Astrocyte (in vitro differentiated cells and primary cell): ENCODE measurements around the gene LRRC57.

Experiments
- EZH2 ChIP-seq: IDR thresholded peaks from 2 replicates; pipeline ENCODE4 v1.6.1; 2012; ENCODE audit warnings: mild to moderate bottlenecking, low read length, inconsistent platforms; ENCODE audit not compliant: insufficient read depth
- TF ChIP-seq, protein P1 (sequence below): IDR thresholded peaks from 2 replicates; pipeline ENCODE4 v1.5.1; 2011; ENCODE audit warnings: low read depth, mild to moderate bottlenecking, inconsistent platforms, low read length, moderate library complexity; ENCODE audit not compliant: insufficient read depth

DNA sequence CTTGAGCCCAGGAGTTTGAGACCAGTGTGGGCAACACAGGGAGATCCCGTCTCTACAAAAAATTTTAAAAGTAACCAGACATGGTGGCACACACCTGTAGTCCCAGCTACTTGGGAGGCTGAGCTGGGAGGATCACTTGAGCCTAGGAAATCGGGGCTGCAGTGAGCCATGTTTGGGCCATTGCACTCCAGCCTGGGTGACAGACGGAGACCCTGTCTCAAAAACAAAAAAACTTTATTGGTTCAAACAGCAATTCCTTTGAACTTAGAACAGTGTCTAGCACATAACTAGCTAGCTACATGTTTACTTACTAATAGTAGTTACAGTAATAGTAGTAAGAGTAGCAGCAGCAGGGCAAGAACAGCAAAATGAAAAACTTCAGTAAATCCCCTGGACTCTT, 10.1 kb upstream of the LRRC57 start:
- TF ChIP-seq, protein P1, sequence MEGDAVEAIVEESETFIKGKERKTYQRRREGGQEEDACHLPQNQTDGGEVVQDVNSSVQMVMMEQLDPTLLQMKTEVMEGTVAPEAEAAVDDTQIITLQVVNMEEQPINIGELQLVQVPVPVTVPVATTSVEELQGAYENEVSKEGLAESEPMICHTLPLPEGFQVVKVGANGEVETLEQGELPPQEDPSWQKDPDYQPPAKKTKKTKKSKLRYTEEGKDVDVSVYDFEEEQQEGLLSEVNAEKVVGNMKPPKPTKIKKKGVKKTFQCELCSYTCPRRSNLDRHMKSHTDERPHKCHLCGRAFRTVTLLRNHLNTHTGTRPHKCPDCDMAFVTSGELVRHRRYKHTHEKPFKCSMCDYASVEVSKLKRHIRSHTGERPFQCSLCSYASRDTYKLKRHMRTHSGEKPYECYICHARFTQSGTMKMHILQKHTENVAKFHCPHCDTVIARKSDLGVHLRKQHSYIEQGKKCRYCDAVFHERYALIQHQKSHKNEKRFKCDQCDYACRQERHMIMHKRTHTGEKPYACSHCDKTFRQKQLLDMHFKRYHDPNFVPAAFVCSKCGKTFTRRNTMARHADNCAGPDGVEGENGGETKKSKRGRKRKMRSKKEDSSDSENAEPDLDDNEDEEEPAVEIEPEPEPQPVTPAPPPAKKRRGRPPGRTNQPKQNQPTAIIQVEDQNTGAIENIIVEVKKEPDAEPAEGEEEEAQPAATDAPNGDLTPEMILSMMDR = no peak
- TF ChIP-seq EZH2 = no peak
